H1 (cell line): ENCODE results near the gene NHLH2. TPM values are rescaled to one million over a fixed set of nuclear protein-coding genes. Genes with fewer than 3 reads are reported as not detected.

Experiments
- EP300 ChIP-seq, 2 experiments: IDR thresholded peaks; 1 replicate in 1 of 2; 2 replicates in 1 of 2; pipeline ENCODE4 v1.6.1; 2011 to 2012; ENCODE audit warnings: low read depth in 2 of 2, low read length in 2 of 2, mild to moderate bottlenecking in 2 of 2, borderline replicate concordance in 1 of 2, inconsistent platforms in 1 of 2, moderate library complexity in 1 of 2
- SIRT6 ChIP-seq: IDR thresholded peaks from one replicate; pipeline ENCODE4 v1.7.1; 2012; ENCODE audit warnings: low read length, inconsistent platforms
- SIX5 ChIP-seq: IDR thresholded peaks from 2 replicates; pipeline ENCODE4 v1.6.1; 2011; ENCODE audit warnings: mild to moderate bottlenecking, low read depth, low read length
- TEAD4 ChIP-seq: IDR thresholded peaks from 2 replicates; pipeline ENCODE4 v1.6.1; 2012; ENCODE audit warnings: low read depth, low read length, inconsistent platforms, mixed read lengths
- polyA plus RNA-seq, 7 experiments: library from polyadenylated mRNA; depleted of rRNA in 3 of 7; stranded (reverse) in 5 of 7; unstranded in 2 of 7; fragments of >200 nt in 5 of 7; fragments of 200-250 nt in 2 of 7; gene quantifications; 1 replicate in 5 of 7; 2 replicates in 1 of 7; 4 replicates in 1 of 7; pipeline versions ENCODE4 v1.2.1 to v1.2.3, GENCODE V29; 2011 to 2013; ENCODE audit warnings: missing spikeins in 2 of 7, mixed read lengths in 2 of 7
- total RNA-seq: library from RNA; stranded (reverse); fragmentation: NEBNext Ultra II Directional; extraction: Animal tissue kit (Norgen Biotek cat#: 25700); gene quantifications from 2 replicates; pipeline ENCODE4 v1.2.1, GENCODE V29; 2021
- TF ChIP-seq, protein P1 (sequence below): fragments of 300-600 bp; sonication (generic); IDR thresholded peaks from 2 replicates; pipeline ENCODE4 v1.7.1; 2012; ENCODE audit warnings: low read length, moderate library complexity, mild to moderate bottlenecking, inconsistent platforms; ENCODE audit not compliant: insufficient replicate concordance

The NHLH2 gene
- total and polyA plus RNA-seq, 2 of the 8 experiments (the other 6 are each of a cell fraction or from before 2014, with no cell fraction given), result 0.92 to 1.1 TPM

DNA sequence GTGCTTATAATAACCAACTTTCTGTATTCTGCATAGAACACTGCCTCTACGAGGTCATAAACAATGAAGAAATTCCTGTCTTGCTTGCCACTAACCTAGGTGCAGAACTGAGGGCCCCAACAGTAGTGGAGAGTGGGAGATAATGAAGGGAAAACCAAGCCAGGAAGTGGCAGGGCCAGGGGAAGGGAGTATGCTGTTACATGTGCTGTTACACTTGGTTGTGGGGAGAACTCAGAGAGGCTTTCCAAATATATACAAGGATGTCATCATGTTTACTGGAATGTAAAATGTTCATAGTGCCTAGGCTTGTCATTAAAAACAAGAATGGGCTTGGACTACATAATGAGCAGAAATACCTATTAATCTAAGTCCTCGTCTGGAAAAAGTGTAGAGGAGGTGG is 31.1 kb downstream of the NHLH2 start (continued):
- TF ChIP-seq EP300 (IDR thresholded peaks at IDR 0.05; ENCODE audit: borderline replicate concordance in 1 of 2, low read depth in 2 of 2, low read length in 2 of 2) (no peak), TEAD4 (no peak), SIX5 (no peak), SIRT6 (no peak)
- TF ChIP-seq, protein P1, sequence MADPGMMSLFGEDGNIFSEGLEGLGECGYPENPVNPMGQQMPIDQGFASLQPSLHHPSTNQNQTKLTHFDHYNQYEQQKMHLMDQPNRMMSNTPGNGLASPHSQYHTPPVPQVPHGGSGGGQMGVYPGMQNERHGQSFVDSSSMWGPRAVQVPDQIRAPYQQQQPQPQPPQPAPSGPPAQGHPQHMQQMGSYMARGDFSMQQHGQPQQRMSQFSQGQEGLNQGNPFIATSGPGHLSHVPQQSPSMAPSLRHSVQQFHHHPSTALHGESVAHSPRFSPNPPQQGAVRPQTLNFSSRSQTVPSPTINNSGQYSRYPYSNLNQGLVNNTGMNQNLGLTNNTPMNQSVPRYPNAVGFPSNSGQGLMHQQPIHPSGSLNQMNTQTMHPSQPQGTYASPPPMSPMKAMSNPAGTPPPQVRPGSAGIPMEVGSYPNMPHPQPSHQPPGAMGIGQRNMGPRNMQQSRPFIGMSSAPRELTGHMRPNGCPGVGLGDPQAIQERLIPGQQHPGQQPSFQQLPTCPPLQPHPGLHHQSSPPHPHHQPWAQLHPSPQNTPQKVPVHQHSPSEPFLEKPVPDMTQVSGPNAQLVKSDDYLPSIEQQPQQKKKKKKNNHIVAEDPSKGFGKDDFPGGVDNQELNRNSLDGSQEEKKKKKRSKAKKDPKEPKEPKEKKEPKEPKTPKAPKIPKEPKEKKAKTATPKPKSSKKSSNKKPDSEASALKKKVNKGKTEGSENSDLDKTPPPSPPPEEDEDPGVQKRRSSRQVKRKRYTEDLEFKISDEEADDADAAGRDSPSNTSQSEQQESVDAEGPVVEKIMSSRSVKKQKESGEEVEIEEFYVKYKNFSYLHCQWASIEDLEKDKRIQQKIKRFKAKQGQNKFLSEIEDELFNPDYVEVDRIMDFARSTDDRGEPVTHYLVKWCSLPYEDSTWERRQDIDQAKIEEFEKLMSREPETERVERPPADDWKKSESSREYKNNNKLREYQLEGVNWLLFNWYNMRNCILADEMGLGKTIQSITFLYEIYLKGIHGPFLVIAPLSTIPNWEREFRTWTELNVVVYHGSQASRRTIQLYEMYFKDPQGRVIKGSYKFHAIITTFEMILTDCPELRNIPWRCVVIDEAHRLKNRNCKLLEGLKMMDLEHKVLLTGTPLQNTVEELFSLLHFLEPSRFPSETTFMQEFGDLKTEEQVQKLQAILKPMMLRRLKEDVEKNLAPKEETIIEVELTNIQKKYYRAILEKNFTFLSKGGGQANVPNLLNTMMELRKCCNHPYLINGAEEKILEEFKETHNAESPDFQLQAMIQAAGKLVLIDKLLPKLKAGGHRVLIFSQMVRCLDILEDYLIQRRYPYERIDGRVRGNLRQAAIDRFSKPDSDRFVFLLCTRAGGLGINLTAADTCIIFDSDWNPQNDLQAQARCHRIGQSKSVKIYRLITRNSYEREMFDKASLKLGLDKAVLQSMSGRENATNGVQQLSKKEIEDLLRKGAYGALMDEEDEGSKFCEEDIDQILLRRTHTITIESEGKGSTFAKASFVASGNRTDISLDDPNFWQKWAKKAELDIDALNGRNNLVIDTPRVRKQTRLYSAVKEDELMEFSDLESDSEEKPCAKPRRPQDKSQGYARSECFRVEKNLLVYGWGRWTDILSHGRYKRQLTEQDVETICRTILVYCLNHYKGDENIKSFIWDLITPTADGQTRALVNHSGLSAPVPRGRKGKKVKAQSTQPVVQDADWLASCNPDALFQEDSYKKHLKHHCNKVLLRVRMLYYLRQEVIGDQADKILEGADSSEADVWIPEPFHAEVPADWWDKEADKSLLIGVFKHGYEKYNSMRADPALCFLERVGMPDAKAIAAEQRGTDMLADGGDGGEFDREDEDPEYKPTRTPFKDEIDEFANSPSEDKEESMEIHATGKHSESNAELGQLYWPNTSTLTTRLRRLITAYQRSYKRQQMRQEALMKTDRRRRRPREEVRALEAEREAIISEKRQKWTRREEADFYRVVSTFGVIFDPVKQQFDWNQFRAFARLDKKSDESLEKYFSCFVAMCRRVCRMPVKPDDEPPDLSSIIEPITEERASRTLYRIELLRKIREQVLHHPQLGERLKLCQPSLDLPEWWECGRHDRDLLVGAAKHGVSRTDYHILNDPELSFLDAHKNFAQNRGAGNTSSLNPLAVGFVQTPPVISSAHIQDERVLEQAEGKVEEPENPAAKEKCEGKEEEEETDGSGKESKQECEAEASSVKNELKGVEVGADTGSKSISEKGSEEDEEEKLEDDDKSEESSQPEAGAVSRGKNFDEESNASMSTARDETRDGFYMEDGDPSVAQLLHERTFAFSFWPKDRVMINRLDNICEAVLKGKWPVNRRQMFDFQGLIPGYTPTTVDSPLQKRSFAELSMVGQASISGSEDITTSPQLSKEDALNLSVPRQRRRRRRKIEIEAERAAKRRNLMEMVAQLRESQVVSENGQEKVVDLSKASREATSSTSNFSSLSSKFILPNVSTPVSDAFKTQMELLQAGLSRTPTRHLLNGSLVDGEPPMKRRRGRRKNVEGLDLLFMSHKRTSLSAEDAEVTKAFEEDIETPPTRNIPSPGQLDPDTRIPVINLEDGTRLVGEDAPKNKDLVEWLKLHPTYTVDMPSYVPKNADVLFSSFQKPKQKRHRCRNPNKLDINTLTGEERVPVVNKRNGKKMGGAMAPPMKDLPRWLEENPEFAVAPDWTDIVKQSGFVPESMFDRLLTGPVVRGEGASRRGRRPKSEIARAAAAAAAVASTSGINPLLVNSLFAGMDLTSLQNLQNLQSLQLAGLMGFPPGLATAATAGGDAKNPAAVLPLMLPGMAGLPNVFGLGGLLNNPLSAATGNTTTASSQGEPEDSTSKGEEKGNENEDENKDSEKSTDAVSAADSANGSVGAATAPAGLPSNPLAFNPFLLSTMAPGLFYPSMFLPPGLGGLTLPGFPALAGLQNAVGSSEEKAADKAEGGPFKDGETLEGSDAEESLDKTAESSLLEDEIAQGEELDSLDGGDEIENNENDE, result no peak
